Endodermal cell (in vitro differentiated cells): Measurements from ENCODE around the gene ZNG1B. TPM values are rescaled to one million over a fixed set of nuclear protein-coding genes. Genes with fewer than 3 reads are reported as not detected.
"Not testable (repeated sequence)": the region's sequence is repeated elsewhere in the genome, so short reads cannot be mapped to it uniquely, and the experiment has no call there.

ENCODE experiments used
- DNase-seq: peaks from one replicate; pipeline ENCODE4 v3.0.0-alpha.2; 2017
- H3K27ac ChIP-seq: 2 replicates; pipeline ENCODE4 v1.5.1; 2013; ENCODE audit warnings: mild to moderate bottlenecking, low read depth, low read length, moderate library complexity
- H3K27me3 ChIP-seq: 2 replicates; pipeline ENCODE4 v1.6.1; 2013; ENCODE audit warnings: mild to moderate bottlenecking, low read length, moderate library complexity; ENCODE audit not compliant: insufficient read depth, control insufficient read depth, poor library complexity, severe bottlenecking
- H3K36me3 ChIP-seq: 2 replicates; pipeline ENCODE4 v1.7.0; 2013; ENCODE audit warnings: mild to moderate bottlenecking, low read length, moderate library complexity; ENCODE audit not compliant: control insufficient read depth, insufficient read depth
- H3K4me1 ChIP-seq: one replicate; pipeline ENCODE4 v1.7.0; 2013; ENCODE audit warnings: low read length; ENCODE audit not compliant: control insufficient read depth, insufficient read depth
- H3K4me3 ChIP-seq: 2 replicates; pipeline ENCODE4 v1.5.1; 2013; ENCODE audit warnings: mild to moderate bottlenecking, low read length, moderate library complexity
- H3K9ac ChIP-seq: 2 replicates; pipeline ENCODE4 v1.6.1; 2013; ENCODE audit warnings: mild to moderate bottlenecking, low read length, moderate library complexity; ENCODE audit not compliant: poor library complexity, severe bottlenecking; ENCODE audit errors: extremely low read depth
- H3K9me3 ChIP-seq: 2 replicates; pipeline ENCODE4 v1.6.1; 2013; ENCODE audit warnings: mild to moderate bottlenecking, low read length, moderate library complexity; ENCODE audit not compliant: control insufficient read depth
- H3K27ac Mint-ChIP-seq: 2 replicates; pipeline ENCODE4 v1.8.0; 2020; ENCODE audit warnings: mixed read lengths
- H3K27me3 Mint-ChIP-seq: 2 replicates; pipeline ENCODE4 v1.8.0; 2021; ENCODE audit warnings: mild to moderate bottlenecking, mixed read lengths; ENCODE audit not compliant: insufficient read depth
- H3K36me3 Mint-ChIP-seq: 2 replicates; pipeline ENCODE4 v1.8.0; 2020; ENCODE audit warnings: low read depth, mixed read lengths
- H3K4me1 Mint-ChIP-seq: 2 replicates; pipeline ENCODE4 v1.8.0; 2020; ENCODE audit warnings: mixed read lengths
- H3K4me3 Mint-ChIP-seq: 2 replicates; pipeline ENCODE4 v1.8.0; 2020; ENCODE audit warnings: mild to moderate bottlenecking, moderate library complexity, mixed read lengths
- H3K9me3 Mint-ChIP-seq: 2 replicates; pipeline ENCODE4 v1.8.0; 2020; ENCODE audit warnings: mild to moderate bottlenecking, mixed read lengths
- WGBS, 2 experiments: methylation state at CpG; one replicate each; pipeline versions ENCODE4 v1.1.5 to v1.1.7; 2013; ENCODE audit warnings: missing lambda C conversion rate in 2 of 2, mixed read lengths in 1 of 2; ENCODE audit not compliant: insufficient coverage in 1 of 2, insufficient read length in 1 of 2; 5-methylcytosine and 5-hydroxymethylcytosine counted together
- total RNA-seq, 2 donors: library from RNA; stranded (reverse); fragmentation: NEBNext Ultra II Directional in 1 of 2; extraction: Animal tissue kit (Norgen Biotek cat#: 25700) in 1 of 2; gene quantifications; 2 replicates in 1 of 2; 3 replicates in 1 of 2; pipeline ENCODE4 v1.2.1, GENCODE V29; 2021

The ZNG1B gene
- total RNA-seq, 2 donors from 2014 or later: 40.9 to 47.2 TPM

GRCh38 chr2:113510913-113511312 lies 73.4 kb downstream of the ZNG1B start:
- H3K27ac Mint-ChIP-seq, H3K4me3 Mint-ChIP-seq, H3K4me1 Mint-ChIP-seq, H3K9me3 ChIP-seq, H3K36me3 ChIP-seq, DNase-seq, H3K9me3 Mint-ChIP-seq, H3K9ac ChIP-seq, H3K36me3 Mint-ChIP-seq, H3K4me1 ChIP-seq, H3K4me3 ChIP-seq, H3K27ac ChIP-seq: not testable (repeated sequence)
- no CpG with 5 or more reads among the region's 3 CpGs for WGBS, 2 experiments
- H3K27me3 Mint-ChIP-seq: peaks cover 60% of the 10 kb centered on the region
- H3K27me3 ChIP-seq: peaks cover 44% of the 10 kb centered on the region

GRCh38 chr2:113511859-113512258 lies 74.4 kb downstream of the ZNG1B start:
- H3K27me3 ChIP-seq: peaks cover 39% of the 10 kb centered on the region
- H3K9me3 Mint-ChIP-seq, H3K4me1 Mint-ChIP-seq, H3K27ac Mint-ChIP-seq, DNase-seq, H3K4me1 ChIP-seq, H3K9ac ChIP-seq, H3K4me3 Mint-ChIP-seq, H3K36me3 Mint-ChIP-seq, H3K27ac ChIP-seq, H3K4me3 ChIP-seq, H3K9me3 ChIP-seq, H3K36me3 ChIP-seq: not testable (repeated sequence)
- peaks cover 59% of the 10 kb centered on the region for H3K27me3 Mint-ChIP-seq
- WGBS, 2 experiments: 86 to 100% methylated on average over 1 to 14 of the region's 14 CpGs

GRCh38 chr2:113515457-113515856 lies 78.0 kb downstream of the ZNG1B start:
- not testable (repeated sequence) for H3K36me3 ChIP-seq, H3K4me1 ChIP-seq, H3K9me3 ChIP-seq, H3K36me3 Mint-ChIP-seq, H3K27me3 ChIP-seq, H3K27ac ChIP-seq, H3K4me1 Mint-ChIP-seq, H3K4me3 ChIP-seq, H3K9ac ChIP-seq, DNase-seq, H3K27ac Mint-ChIP-seq, H3K4me3 Mint-ChIP-seq, H3K9me3 Mint-ChIP-seq
- peaks cover 32% of the 10 kb centered on the region for H3K27me3 Mint-ChIP-seq
- 84% methylated on average over 8 of the region's 8 CpGs; no CpG with 5 or more reads in 1 of the 2 experiments for WGBS, 2 experiments

GRCh38 chr2:113515995-113516394 lies 78.5 kb downstream of the ZNG1B start:
- not testable (repeated sequence) for H3K9me3 ChIP-seq, H3K4me3 ChIP-seq, H3K4me1 Mint-ChIP-seq, H3K27me3 ChIP-seq, H3K4me3 Mint-ChIP-seq, H3K9me3 Mint-ChIP-seq, DNase-seq, H3K9ac ChIP-seq, H3K27ac ChIP-seq, H3K36me3 Mint-ChIP-seq, H3K27ac Mint-ChIP-seq, H3K4me1 ChIP-seq, H3K36me3 ChIP-seq
- H3K27me3 Mint-ChIP-seq: peaks cover 35% of the 10 kb centered on the region
- 92% methylated on average over 3 of the region's 3 CpGs; no CpG with 5 or more reads in 1 of the 2 experiments for WGBS, 2 experiments

GRCh38 chr2:113517025-113517424 lies 79.5 kb downstream of the ZNG1B start:
- H3K27ac ChIP-seq, H3K9me3 ChIP-seq, H3K4me1 ChIP-seq, H3K9ac ChIP-seq, H3K4me3 ChIP-seq, H3K27me3 ChIP-seq, DNase-seq, H3K4me1 Mint-ChIP-seq, H3K27ac Mint-ChIP-seq, H3K36me3 Mint-ChIP-seq, H3K9me3 Mint-ChIP-seq, H3K4me3 Mint-ChIP-seq, H3K36me3 ChIP-seq: not testable (repeated sequence)
- no CpG with 5 or more reads among the region's 2 CpGs for WGBS, 2 experiments
- peaks cover 28% of the 10 kb centered on the region for H3K27me3 Mint-ChIP-seq

- 92 to 94% methylated on average over 4 to 6 of the region's 6 CpGs for WGBS, 2 experiments
- not testable (repeated sequence) for H3K27ac ChIP-seq, DNase-seq, H3K27ac Mint-ChIP-seq, H3K4me1 ChIP-seq, H3K27me3 ChIP-seq, H3K4me3 ChIP-seq, H3K4me1 Mint-ChIP-seq, H3K4me3 Mint-ChIP-seq, H3K27me3 Mint-ChIP-seq, H3K36me3 Mint-ChIP-seq, H3K9ac ChIP-seq, H3K36me3 ChIP-seq, H3K9me3 ChIP-seq, H3K9me3 Mint-ChIP-seq
These were observed 83.3 kb downstream of the ZNG1B start for GRCh38 chr2:113520837-113521236.

- H3K4me3 ChIP-seq, H3K27ac Mint-ChIP-seq, H3K9me3 ChIP-seq, H3K27me3 Mint-ChIP-seq, H3K4me1 ChIP-seq, H3K4me1 Mint-ChIP-seq, H3K27ac ChIP-seq, H3K9ac ChIP-seq, H3K9me3 Mint-ChIP-seq, H3K36me3 ChIP-seq, DNase-seq, H3K36me3 Mint-ChIP-seq, H3K27me3 ChIP-seq, H3K4me3 Mint-ChIP-seq: not testable (repeated sequence)
- 80% methylated on average over 1 of the region's 5 CpGs; no CpG with 5 or more reads in 1 of the 2 experiments for WGBS, 2 experiments
These were observed 84.0 kb downstream of the ZNG1B start for GRCh38 chr2:113521492-113521891.
